SK-N-MC (cell line): ENCODE data around the gene LRRC27.

Source experiments
- DNase-seq: peaks from one replicate; pipeline ENCODE4 v3.0.0-alpha.2; 2011; ENCODE audit warnings: low read depth, low spot score
- H3K27ac ChIP-seq: fragments of 200-600 bp; sonication (generic); 2 replicates; pipeline ENCODE4 v1.5.1; 2016; ENCODE audit warnings: mixed run types
- H3K36me3 ChIP-seq: fragments of 200-600 bp; sonication (generic); 2 replicates; pipeline ENCODE4 v1.6.1; 2017; ENCODE audit warnings: antibody characterized with exemption, low read length, mixed read lengths; ENCODE audit not compliant: insufficient read depth
- H3K4me3 ChIP-seq: fragments of 200-600 bp; sonication (generic); 2 replicates; pipeline ENCODE4 v1.5.1; 2016
- H3K9ac ChIP-seq: fragments of 200-600 bp; sonication (generic); 2 replicates; pipeline ENCODE4 v1.8.0; 2017; ENCODE audit warnings: mixed run types, mixed read lengths; ENCODE audit not compliant: insufficient read length
- H3K9me3 ChIP-seq: fragments of 200-600 bp; sonication (generic); 2 replicates; pipeline ENCODE4 v1.6.1; 2017; ENCODE audit warnings: low read depth, mild to moderate bottlenecking, antibody characterized with exemption, low read length, moderate library complexity, mixed read lengths
- EZH2 ChIP-seq: fragments of 200-600 bp; sonication (generic); IDR thresholded peaks from one replicate; pipeline ENCODE4 v1.6.1; 2017; ENCODE audit warnings: antibody characterized with exemption
- FOXP2 ChIP-seq: optimal IDR thresholded peaks from 2 replicates; pipeline ENCODE3; 2011; ENCODE audit warnings: mild to moderate bottlenecking, moderate library complexity; ENCODE audit not compliant: insufficient read depth; ENCODE audit errors: extremely low read length, control extremely low read depth
- POLR2AphosphoS5 ChIP-seq: IDR thresholded peaks from 2 replicates; pipeline ENCODE4 v1.6.1; 2012; ENCODE audit warnings: mild to moderate bottlenecking, low read depth, low read length, borderline replicate concordance

LRRC27 gene

GRCh38 chr10:132416566-132417256 is 84.7 kb downstream of the LRRC27 start:
- Histone ChIP-seq H3K4me3 (no peak overlapping the region), H3K9me3 (no peaks in the 10 kb centered on the region), H3K27ac (no peak overlapping the region), H3K9ac (no peak overlapping the region), H3K36me3 (peaks cover 4% of the 10 kb centered on the region; the same call in 1 of the 2 replicates)
- no peak for DNase-seq
- TF ChIP-seq EZH2 = no peak
- TF ChIP-seq POLR2AphosphoS5 = no peak
- TF ChIP-seq FOXP2 = no peak

- Histone ChIP-seq H3K9me3 (no peaks in the 10 kb centered on the region), H3K4me3 (no peak overlapping the region), H3K27ac (peak overlapping the region; percentile 74), H3K36me3 (peaks cover 4% of the 10 kb centered on the region; the same call in 1 of the 2 replicates), H3K9ac (no peak overlapping the region)
- TF ChIP-seq POLR2AphosphoS5 (no peak), EZH2 (no peak), FOXP2 (no peak)
- DNase-seq = no peak
These were observed 85.4 kb downstream of the LRRC27 start for GRCh38 chr10:132417257-132417910.

- TF ChIP-seq POLR2AphosphoS5 (no peak), EZH2 (no peak), FOXP2 (no peak)
- Histone ChIP-seq H3K9ac (no peak overlapping the region), H3K27ac (peak overlapping the region; percentile 74), H3K36me3 (peaks cover 4% of the 10 kb centered on the region; the same call in 1 of the 2 replicates), H3K4me3 (no peak overlapping the region), H3K9me3 (no peaks in the 10 kb centered on the region)
- no peak for DNase-seq
These were observed 86.0 kb downstream of the LRRC27 start for GRCh38 chr10:132417957-132418441.

GRCh38 chr10:132418527-132419416 is 86.8 kb downstream of the LRRC27 start:
- no peaks in the 10 kb centered on the region for H3K9me3 ChIP-seq
- peaks cover 4% of the 10 kb centered on the region; the same call in 1 of the 2 replicates for H3K36me3 ChIP-seq
- H3K4me3 ChIP-seq = no peak overlapping the region
- DNase-seq = no peak
- no peak for TF ChIP-seq POLR2AphosphoS5
- peak overlapping the region; percentile 74 for H3K27ac ChIP-seq
- H3K9ac ChIP-seq = no peak overlapping the region

GRCh38 chr10:132419538-132420468 is 87.8 kb downstream of the LRRC27 start:
- no peak for DNase-seq
- H3K36me3 ChIP-seq = peaks cover 4% of the 10 kb centered on the region; the same call in 1 of the 2 replicates
- H3K9me3 ChIP-seq = no peaks in the 10 kb centered on the region
- no peak overlapping the region for H3K4me3 ChIP-seq
- H3K27ac ChIP-seq = peak overlapping the region; percentile 60; the same call in 1 of the 2 replicates
- no peak for TF ChIP-seq FOXP2
- no peak for TF ChIP-seq POLR2AphosphoS5
- no peak for TF ChIP-seq EZH2
- H3K9ac ChIP-seq = no peak overlapping the region

- H3K4me3 ChIP-seq = no peak overlapping the region
- H3K9ac ChIP-seq = no peak overlapping the region
- H3K36me3 ChIP-seq = peaks cover under 1% of the 10 kb centered on the region; the same call in 1 of the 2 replicates
- H3K27ac ChIP-seq = peak overlapping the region; percentile 60; the same call in 1 of the 2 replicates
- TF ChIP-seq EZH2 (no peak), POLR2AphosphoS5 (no peak), FOXP2 (no peak)
- H3K9me3 ChIP-seq = no peaks in the 10 kb centered on the region
- DNase-seq = no peak
These were observed 88.5 kb downstream of the LRRC27 start for GRCh38 chr10:132420469-132420980.
